ENCODE results near the gene THSD4.

- TF ChIP-seq CTCF (optimal IDR thresholded peaks at IDR 0.05 in 1 of 3, IDR thresholded peaks at IDR 0.05 in 1 of 3, conservative IDR thresholded peaks at IDR 0.05 in 1 of 3; ENCODE audit: extremely low read depth in 1 of 3, insufficient read depth in 2 of 3, low read length in 3 of 3) (no peak), EZH2 (IDR thresholded peaks at IDR 0.05; ENCODE audit: low read length) (no peak)
Observed at GRCh38 chr15:71219101-71219500, 103.8 kb downstream of the THSD4 start.
